ENCODE measurements around the gene SCYL3.

GRCh38 chr1:169892927-169893644 is 610 bp downstream of the SCYL3 start:
- TF ChIP-seq CTCF (IDR thresholded peaks at IDR 0.05 in 8 of 11, conservative IDR thresholded peaks at IDR 0.05 in 3 of 11) (no peak), POLR2A (IDR thresholded peaks at IDR 0.05) (no peak)
